ENCODE measurements around the gene SLC15A4. TPM values are rescaled to one million over a fixed set of nuclear protein-coding genes. Genes with fewer than 3 reads are reported as not detected.
A peak's percentile ranks its signal among the peaks of the same experiment; 100 is the strongest.

Gene SLC15A4
- total RNA-seq, 1 donor from 2014 or later, result 26.5 TPM

GRCh38 chr12:128763395-128763794, 60.4 kb downstream of the SLC15A4 start:
- DNase-seq (ENCODE audit: low spot score), result peak; percentile 60

- DNase-seq (ENCODE audit: low spot score), result peak; percentile 30
Measured at GRCh38 chr12:128761379-128761790, 62.4 kb downstream of the SLC15A4 start.

- no peak for DNase-seq (ENCODE audit: low spot score)
Measured at GRCh38 chr12:128755566-128755965, 68.2 kb downstream of the SLC15A4 start.

GRCh38 chr12:128754275-128754674, 69.5 kb downstream of the SLC15A4 start:
- no peak for DNase-seq (ENCODE audit: low spot score)

- DNase-seq (ENCODE audit: low spot score), result no peak
Measured at GRCh38 chr12:128753438-128753837, 70.3 kb downstream of the SLC15A4 start.

GRCh38 chr12:128752386-128752785, 71.4 kb downstream of the SLC15A4 start:
- DNase-seq (ENCODE audit: low spot score), result no peak

- DNase-seq (ENCODE audit: low spot score), result peak; percentile 75
Measured at GRCh38 chr12:128747441-128747840, 76.3 kb downstream of the SLC15A4 start.

- DNase-seq (ENCODE audit: low spot score), result peak; percentile 18
Measured at GRCh38 chr12:128745772-128746689, 77.7 kb downstream of the SLC15A4 start.

- peak; percentile 43 for DNase-seq (ENCODE audit: low spot score)
Measured at GRCh38 chr12:128743916-128744315, 79.8 kb downstream of the SLC15A4 start.

Other genes starting within 250 kb of the SLC15A4 start
- 4.1 TPM for gene GLT1D1, start 29.5 kb upstream of the SLC15A4 start, total RNA-seq

Measured in mesenteric fat pad (tissue), 1 donor.